ENCODE measurements around the gene LRIT3.

DNA sequence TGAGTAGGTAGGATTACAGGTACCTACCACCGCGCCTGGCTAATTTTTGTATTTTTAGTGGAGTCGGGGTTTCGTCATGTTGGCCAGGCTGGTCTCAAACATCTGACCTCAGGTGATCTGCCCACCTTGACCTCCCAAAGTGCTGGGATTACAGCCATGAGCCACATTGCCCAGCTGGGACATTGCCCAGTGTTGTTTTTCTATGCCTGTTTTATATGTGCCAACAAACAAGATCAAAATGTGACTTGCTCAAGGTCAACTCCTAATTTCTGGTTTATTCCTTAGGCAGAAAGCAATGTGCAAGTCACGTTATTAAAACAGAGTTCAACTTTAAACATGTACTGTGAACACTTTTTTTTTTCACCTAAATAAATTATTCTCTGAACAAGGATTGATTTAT, 2.7 kb downstream of the LRIT3 start:
- TF ChIP-seq EZH2 (IDR thresholded peaks at IDR 0.05; ENCODE audit: insufficient read depth, poor library complexity, severe bottlenecking) (no peak), EZH2phosphoT487 (IDR thresholded peaks at IDR 0.05; ENCODE audit: insufficient read depth, low read depth) (no peak)

Data from GM23248 (cell line).